Coronary artery (tissue), 2 donors: ENCODE results near the gene RTL9.

Experiments
- DNase-seq: peaks from one replicate; pipeline ENCODE4 v3.0.0-alpha.2; 2017; ENCODE audit warnings: low spot score
- H3K27ac ChIP-seq, 2 donors: fragments of 200-600 bp; sonication (generic); one replicate each; pipeline ENCODE4 v1.5.1; 2016 to 2019
- H3K4me3 ChIP-seq: fragments of 200-600 bp; sonication (generic); 2 replicates; pipeline ENCODE4 v1.5.1; 2016; ENCODE audit warnings: mild to moderate bottlenecking, moderate library complexity
- CTCF ChIP-seq: fragments of 200-600 bp; sonication (generic); IDR thresholded peaks from one replicate; pipeline ENCODE4 v1.5.1; 2019; ENCODE audit warnings: antibody characterized with exemption

RTL9 gene

GRCh38 chrX:110397904-110398303, 39.3 kb downstream of the RTL9 start:
- no peak for DNase-seq
- TF ChIP-seq CTCF = no peak
- no peak overlapping the region for H3K4me3 ChIP-seq
- no peak overlapping the region for H3K27ac ChIP-seq

- DNase-seq = no peak
- no peak overlapping the region for H3K4me3 ChIP-seq
- no peak overlapping the region for H3K27ac ChIP-seq
- no peak for TF ChIP-seq CTCF
Measured at GRCh38 chrX:110399497-110399896, 40.8 kb downstream of the RTL9 start.

GRCh38 chrX:110399966-110400365, 41.3 kb downstream of the RTL9 start:
- no peak for TF ChIP-seq CTCF
- no peak for DNase-seq
- Histone ChIP-seq H3K27ac (no peak overlapping the region), H3K4me3 (no peak overlapping the region)

GRCh38 chrX:110401135-110401534, 42.5 kb downstream of the RTL9 start:
- Histone ChIP-seq H3K27ac (no peak overlapping the region), H3K4me3 (no peak overlapping the region)
- TF ChIP-seq CTCF = no peak
- no peak for DNase-seq

GRCh38 chrX:110402091-110402849, 43.6 kb downstream of the RTL9 start:
- TF ChIP-seq CTCF = no peak
- Histone ChIP-seq H3K27ac (no peak overlapping the region), H3K4me3 (no peak overlapping the region)

GRCh38 chrX:110402850-110403221, 44.2 kb downstream of the RTL9 start:
- no peak overlapping the region for H3K27ac ChIP-seq
- no peak for DNase-seq
- no peak for TF ChIP-seq CTCF
- no peak overlapping the region for H3K4me3 ChIP-seq

More at GRCh38 chrX:110402091-110402849, 43.6 kb downstream of the RTL9 start:
- no peak for DNase-seq
